OCI-LY1 (cell line): Measurements from ENCODE around the gene SUPT16H.

Experiments used
- H2AFZ ChIP-seq: fragments of 200-600 bp; sonication (generic), shearing (Covaris generic); 2 replicates; pipeline ENCODE4 v1.6.0; 2014; ENCODE audit warnings: antibody characterized with exemption, mild to moderate bottlenecking, low read length
- H3F3A ChIP-seq: fragments of 200-600 bp; sonication (generic), shearing (Covaris generic); 2 replicates; pipeline ENCODE4 v1.6.0; 2014; ENCODE audit warnings: mild to moderate bottlenecking, antibody characterized with exemption, low read length, moderate library complexity; ENCODE audit not compliant: insufficient read depth
- H3K27ac ChIP-seq: fragments of 200-600 bp; sonication (generic); 2 replicates; pipeline ENCODE4 v1.5.1; 2014; ENCODE audit warnings: low read length, mixed run types, mild to moderate bottlenecking, low read depth; ENCODE audit not compliant: poor library complexity, severe bottlenecking
- H3K27me3 ChIP-seq: fragments of 200-600 bp; sonication (generic); 2 replicates; pipeline ENCODE4 v1.6.0; 2014; ENCODE audit warnings: antibody characterized with exemption, mild to moderate bottlenecking, low read length, moderate library complexity; ENCODE audit not compliant: insufficient read depth
- H3K36me3 ChIP-seq: fragments of 200-600 bp; sonication (generic); 2 replicates; pipeline ENCODE4 v1.6.1; 2014; ENCODE audit warnings: mild to moderate bottlenecking, antibody characterized with exemption, low read length, moderate library complexity, mixed read lengths; ENCODE audit not compliant: insufficient read depth
- H3K4me1 ChIP-seq: fragments of 200-600 bp; sonication (generic); 2 replicates; pipeline ENCODE4 v1.5.1; 2014; ENCODE audit warnings: mild to moderate bottlenecking, low read length, moderate library complexity; ENCODE audit not compliant: insufficient read depth, severe bottlenecking
- H3K4me2 ChIP-seq: fragments of 200-600 bp; sonication (generic), shearing (Covaris generic); 2 replicates; pipeline ENCODE4 v1.6.1; 2014; ENCODE audit warnings: low read length
- H3K4me3 ChIP-seq: fragments of 200-600 bp; sonication (generic); 2 replicates; pipeline ENCODE4 v1.5.1; 2014; ENCODE audit warnings: low read length, low read depth, mild to moderate bottlenecking, mixed read lengths; ENCODE audit not compliant: poor library complexity, severe bottlenecking
- H3K79me2 ChIP-seq: fragments of 200-600 bp; shearing (Covaris generic); 2 replicates; pipeline ENCODE4 v1.6.1; 2016; ENCODE audit warnings: mixed run types, low read length, mixed read lengths; ENCODE audit not compliant: insufficient read depth
- H3K9ac ChIP-seq: fragments of 200-600 bp; sonication (generic), shearing (Covaris generic); 2 replicates; pipeline ENCODE4 v1.6.1; 2014; ENCODE audit warnings: mild to moderate bottlenecking, low read length, mixed read lengths
- H3K9me2 ChIP-seq: fragments of 200-600 bp; sonication (generic), shearing (Covaris generic); 2 replicates; pipeline ENCODE4 v1.6.1; 2014; ENCODE audit warnings: low read depth, mild to moderate bottlenecking, low read length, mixed read lengths
- H3K9me3 ChIP-seq: fragments of 200-600 bp; shearing (Covaris generic); 2 replicates; pipeline ENCODE4 v1.6.1; 2014; ENCODE audit warnings: low read length, mixed read lengths
- H4K20me1 ChIP-seq: fragments of 200-600 bp; sonication (generic), shearing (Covaris generic); 2 replicates; pipeline ENCODE4 v1.6.0; 2016; ENCODE audit warnings: mild to moderate bottlenecking, low read length; ENCODE audit not compliant: insufficient read depth
- EZH2 ChIP-seq: fragments of 200-600 bp; sonication (generic), shearing (Covaris generic); IDR thresholded peaks from 2 replicates; pipeline ENCODE4 v1.8.0; 2017; ENCODE audit warnings: borderline replicate concordance, mixed run types, mild to moderate bottlenecking, antibody characterized with exemption, low read length, moderate library complexity, mixed read lengths
- TF ChIP-seq, protein P1 (sequence below): fragments of 200-600 bp; sonication (generic), shearing (Covaris generic); IDR thresholded peaks from 2 replicates; pipeline ENCODE4 v1.5.1; 2017; ENCODE audit warnings: mild to moderate bottlenecking, antibody characterized with exemption, low read length, moderate library complexity, mixed read lengths

The SUPT16H gene

DNA sequence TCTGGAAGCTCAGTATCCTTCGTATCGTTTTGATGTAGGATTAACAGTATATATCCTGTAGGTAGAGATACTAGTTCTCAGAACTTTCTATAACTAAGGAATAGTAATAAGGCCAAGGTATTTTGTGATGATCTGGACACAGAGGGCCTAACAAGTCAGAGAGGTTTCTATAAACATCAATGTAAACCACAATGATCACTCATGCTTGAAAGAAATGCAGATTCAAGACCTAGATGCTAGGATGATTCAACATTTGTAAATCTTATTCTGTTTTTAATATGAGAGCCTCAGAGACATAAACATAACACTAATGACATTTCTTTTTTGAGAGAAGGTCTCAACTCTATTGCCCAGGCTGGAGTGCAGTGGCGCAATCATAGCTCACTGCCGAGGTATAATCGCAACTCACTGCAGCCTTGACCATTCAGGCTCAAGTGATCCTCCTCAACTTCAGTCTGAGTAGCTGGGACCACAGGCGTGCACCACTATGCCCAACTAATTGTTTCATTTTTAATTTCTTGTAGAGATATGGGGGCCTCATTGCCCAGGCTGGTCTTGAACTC is 16.2 kb downstream of the SUPT16H start:
- H3K36me3 ChIP-seq = peaks cover 99% of the 10 kb centered on the region
- H3K4me1 ChIP-seq = no peaks in the 10 kb centered on the region
- no peaks in the 10 kb centered on the region for H3K9me3 ChIP-seq

DNA sequence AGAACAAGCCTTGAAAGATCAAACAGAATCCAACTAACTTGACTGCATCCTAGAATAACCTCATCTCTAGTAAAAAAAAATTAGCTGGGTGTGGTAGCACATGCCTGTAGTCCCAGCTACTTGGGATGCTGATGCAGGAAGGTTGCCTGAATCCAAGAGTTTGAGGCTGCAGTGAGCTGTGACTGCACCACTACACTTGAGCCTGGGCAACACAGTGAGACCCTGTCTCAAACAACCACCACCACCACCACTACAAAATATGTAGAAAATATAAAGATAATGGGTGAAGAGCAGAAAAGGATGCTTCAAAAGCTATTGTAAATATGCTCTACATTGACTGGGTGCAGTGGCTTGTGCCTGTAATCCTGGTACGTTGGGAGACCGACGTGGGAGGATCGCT is 27.3 kb downstream of the SUPT16H start:
- H3K27me3 ChIP-seq = no peaks in the 10 kb centered on the region
- H3K36me3 ChIP-seq = peaks cover 98% of the 10 kb centered on the region
- H3K4me1 ChIP-seq = peaks cover 14% of the 10 kb centered on the region
- H3F3A ChIP-seq = no peaks in the 10 kb centered on the region
- H4K20me1 ChIP-seq = no peaks in the 10 kb centered on the region
- no peaks in the 10 kb centered on the region for H3K79me2 ChIP-seq
- no peak for TF ChIP-seq EZH2
- TF ChIP-seq, protein P1, sequence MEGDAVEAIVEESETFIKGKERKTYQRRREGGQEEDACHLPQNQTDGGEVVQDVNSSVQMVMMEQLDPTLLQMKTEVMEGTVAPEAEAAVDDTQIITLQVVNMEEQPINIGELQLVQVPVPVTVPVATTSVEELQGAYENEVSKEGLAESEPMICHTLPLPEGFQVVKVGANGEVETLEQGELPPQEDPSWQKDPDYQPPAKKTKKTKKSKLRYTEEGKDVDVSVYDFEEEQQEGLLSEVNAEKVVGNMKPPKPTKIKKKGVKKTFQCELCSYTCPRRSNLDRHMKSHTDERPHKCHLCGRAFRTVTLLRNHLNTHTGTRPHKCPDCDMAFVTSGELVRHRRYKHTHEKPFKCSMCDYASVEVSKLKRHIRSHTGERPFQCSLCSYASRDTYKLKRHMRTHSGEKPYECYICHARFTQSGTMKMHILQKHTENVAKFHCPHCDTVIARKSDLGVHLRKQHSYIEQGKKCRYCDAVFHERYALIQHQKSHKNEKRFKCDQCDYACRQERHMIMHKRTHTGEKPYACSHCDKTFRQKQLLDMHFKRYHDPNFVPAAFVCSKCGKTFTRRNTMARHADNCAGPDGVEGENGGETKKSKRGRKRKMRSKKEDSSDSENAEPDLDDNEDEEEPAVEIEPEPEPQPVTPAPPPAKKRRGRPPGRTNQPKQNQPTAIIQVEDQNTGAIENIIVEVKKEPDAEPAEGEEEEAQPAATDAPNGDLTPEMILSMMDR = no peak
- H3K9ac ChIP-seq = no peak overlapping the region
- no peak overlapping the region for H3K4me2 ChIP-seq
- H3K9me2 ChIP-seq = no peaks in the 10 kb centered on the region
- no peaks in the 10 kb centered on the region for H3K9me3 ChIP-seq
- no peak overlapping the region for H3K27ac ChIP-seq
- H3K4me3 ChIP-seq = no peak overlapping the region
- no peak overlapping the region for H2AFZ ChIP-seq

More for the DNA sequence above, 16.2 kb downstream of the SUPT16H start:
- Histone ChIP-seq H3K27me3 (no peaks in the 10 kb centered on the region), H4K20me1 (no peaks in the 10 kb centered on the region), H3K9me2 (no peaks in the 10 kb centered on the region), H3K9ac (no peak overlapping the region), H3K79me2 (no peaks in the 10 kb centered on the region), H3K4me2 (no peak overlapping the region), H3K4me3 (no peak overlapping the region), H2AFZ (no peak overlapping the region), H3F3A (no peaks in the 10 kb centered on the region), H3K27ac (no peak overlapping the region)
- no peak for TF ChIP-seq EZH2
- TF ChIP-seq, protein P1 = no peak

DNA sequence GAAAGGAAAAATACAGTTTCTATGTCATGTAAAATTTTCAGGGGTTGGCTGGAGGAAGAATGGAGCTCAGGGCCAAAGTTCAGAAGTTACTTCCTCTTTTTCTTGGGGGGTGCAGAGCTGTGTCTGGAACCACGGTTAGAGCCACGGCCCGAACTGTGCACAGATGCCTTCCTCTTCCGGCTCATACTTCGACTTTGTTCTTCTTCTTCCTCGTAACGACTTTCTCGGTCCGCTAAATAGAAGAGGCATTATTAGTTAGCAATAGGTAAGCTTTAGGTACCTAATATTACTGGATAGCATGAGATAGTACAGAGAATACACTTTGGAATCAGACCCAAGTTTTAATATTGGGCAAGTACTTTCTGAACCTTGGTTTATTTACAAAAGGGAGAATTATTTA is 31.2 kb downstream of the SUPT16H start:
- no peaks in the 10 kb centered on the region for H3K9me2 ChIP-seq
- H3F3A ChIP-seq = no peaks in the 10 kb centered on the region
- peaks cover 71% of the 10 kb centered on the region for H3K36me3 ChIP-seq
- peak overlapping the region; percentile 45 for H3K4me2 ChIP-seq
- no peak overlapping the region for H3K4me3 ChIP-seq
- no peaks in the 10 kb centered on the region for H4K20me1 ChIP-seq
- peak overlapping the region; percentile 69 for H3K27ac ChIP-seq
- no peaks in the 10 kb centered on the region for H3K79me2 ChIP-seq
- TF ChIP-seq EZH2 = no peak
- TF ChIP-seq, protein P1 = no peak
- no peaks in the 10 kb centered on the region for H3K9me3 ChIP-seq
- no peak overlapping the region for H3K9ac ChIP-seq
- H2AFZ ChIP-seq = no peak overlapping the region
- H3K4me1 ChIP-seq = peaks cover 14% of the 10 kb centered on the region
- H3K27me3 ChIP-seq = no peaks in the 10 kb centered on the region
